IMR-90 (cell line): Measurements from ENCODE around the gene NFIA. TPM values are rescaled to one million over a fixed set of nuclear protein-coding genes. Genes with fewer than 3 reads are reported as not detected.

Source experiments
- ATAC-seq: fragments of 200-7000 bp; cut with Tn5 transposase; 2 replicates; pipeline ENCODE4 v1.9.1; 2020; ENCODE audit warnings: low read depth, mild to moderate bottlenecking, moderate library complexity
- BruUV-seq: library from RNA; stranded (reverse); fragments of 400-500 nt; replicated peaks from 2 replicates; lab custom pipeline; 2021; lab: Mats Ljungman, UMichigan
- CTCF ChIA-PET: fragments of 300-600 bp; formaldehyde crosslinking; extraction: SDS; loops from one replicate; lab custom pipeline; 2021; ENCODE audit warnings: antibody characterized with exemption; lab: Yijun Ruan, JAX
- POLR2A ChIA-PET: fragments of 300-600 bp; sonication (Branson Sonifier 250); formaldehyde crosslinking; loops from one replicate; lab custom pipeline; 2022; ENCODE audit warnings: antibody characterized with exemption; ENCODE audit not compliant: unreplicated experiment; lab: Charles Lee
- DNase-seq: peaks from one replicate; pipeline ENCODE4 v3.0.0; 2013
- H2AFZ ChIP-seq: replicated peaks from 2 replicates; pipeline ENCODE3; 2013; ENCODE audit warnings: low read length, mild to moderate bottlenecking; ENCODE audit not compliant: poor library complexity
- H2AK5ac ChIP-seq: 2 replicates; pipeline ENCODE4 v1.6.1; 2013; ENCODE audit warnings: low read depth, low read length, inconsistent platforms
- H2AK9ac ChIP-seq: replicated peaks from 2 replicates; pipeline ENCODE3; 2013; ENCODE audit warnings: mild to moderate bottlenecking, low read depth, low read length, moderate library complexity; ENCODE audit not compliant: poor library complexity
- H2BK120ac ChIP-seq: 2 replicates; pipeline ENCODE4 v1.6.1; 2013; ENCODE audit warnings: low read depth, low read length, inconsistent platforms
- H2BK15ac ChIP-seq: 3 replicates; pipeline ENCODE4 v1.6.1; 2013; ENCODE audit warnings: low read depth, low read length, inconsistent platforms
- H2BK20ac ChIP-seq: 2 replicates; pipeline ENCODE4 v1.6.1; 2013; ENCODE audit warnings: low read depth, mild to moderate bottlenecking, inconsistent platforms, low read length, moderate library complexity
- H2BK5ac ChIP-seq: 2 replicates; pipeline ENCODE4 v1.6.1; 2013; ENCODE audit warnings: mild to moderate bottlenecking, low read depth, low read length, inconsistent platforms; ENCODE audit not compliant: poor library complexity, severe bottlenecking
- H3K14ac ChIP-seq: replicated peaks from 2 replicates; pipeline ENCODE4 v1.6.1; 2013; ENCODE audit warnings: low read depth, low read length, inconsistent platforms
- H3K18ac ChIP-seq: 2 replicates; pipeline ENCODE4 v1.6.1; 2013; ENCODE audit warnings: low read depth, low read length, control low read depth
- H3K23ac ChIP-seq: 2 replicates; pipeline ENCODE4 v1.6.1; 2013; ENCODE audit warnings: low read depth, low read length, inconsistent platforms
- H3K27ac ChIP-seq: 2 replicates; pipeline ENCODE4 v1.5.1; 2013; ENCODE audit warnings: mild to moderate bottlenecking, control low read depth, low read length; ENCODE audit not compliant: insufficient read depth
- H3K27me3 ChIP-seq: 2 replicates; pipeline ENCODE4 v1.6.1; 2013; ENCODE audit warnings: low read length; ENCODE audit not compliant: control insufficient read depth, insufficient read depth
- H3K36me3 ChIP-seq: 2 replicates; pipeline ENCODE4 v1.6.1; 2013; ENCODE audit warnings: low read length, mixed read lengths; ENCODE audit not compliant: control insufficient read depth, insufficient read depth
- H3K4ac ChIP-seq: 2 replicates; pipeline ENCODE4 v1.6.1; 2013; ENCODE audit warnings: low read depth, low read length, inconsistent platforms
- H3K4me1 ChIP-seq: 2 replicates; pipeline ENCODE4 v1.6.1; 2013; ENCODE audit warnings: low read length, mixed read lengths; ENCODE audit not compliant: control insufficient read depth, insufficient read depth
- H3K4me2 ChIP-seq: 2 replicates; pipeline ENCODE4 v1.6.1; 2013; ENCODE audit warnings: low read depth, mild to moderate bottlenecking, control low read depth, low read length, moderate library complexity
- H3K4me3 ChIP-seq: 2 replicates; pipeline ENCODE4 v1.5.1; 2013; ENCODE audit warnings: low read depth, mild to moderate bottlenecking, control low read depth, low read length, moderate library complexity; ENCODE audit not compliant: insufficient read depth
- H3K56ac ChIP-seq: 2 replicates; pipeline ENCODE4 v1.6.1; 2013; ENCODE audit warnings: low read length, inconsistent platforms; ENCODE audit not compliant: insufficient read depth; ENCODE audit errors: extremely low read depth
- H3K79me1 ChIP-seq, 2 experiments: 2 replicates each; pipeline ENCODE4 v1.6.1; 2013; ENCODE audit warnings: low read length in 2 of 2, inconsistent platforms in 1 of 2, low read depth in 1 of 2
- H3K9ac ChIP-seq: 2 replicates; pipeline ENCODE4 v1.6.1; 2013; ENCODE audit warnings: low read depth, low read length, control low read depth
- H3K9me1 ChIP-seq: 2 replicates; pipeline ENCODE4 v1.6.1; 2013; ENCODE audit warnings: low read length, inconsistent platforms; ENCODE audit not compliant: insufficient read depth
- H3K9me3 ChIP-seq: 2 replicates; pipeline ENCODE4 v1.6.1; 2013; ENCODE audit warnings: low read length; ENCODE audit not compliant: control insufficient read depth, insufficient read depth
- H4K20me1 ChIP-seq: 2 replicates; pipeline ENCODE4 v1.6.1; 2013; ENCODE audit warnings: low read length, inconsistent platforms; ENCODE audit not compliant: insufficient read depth
- H4K5ac ChIP-seq: 2 replicates; pipeline ENCODE4 v1.6.1; 2013; ENCODE audit warnings: mild to moderate bottlenecking, low read depth, low read length, control low read depth
- H4K8ac ChIP-seq, 2 experiments: 2 replicates each; pipeline ENCODE4 v1.6.1; 2013; ENCODE audit warnings: low read depth in 2 of 2, low read length in 2 of 2, control low read depth in 1 of 2, inconsistent platforms in 1 of 2
- H4K91ac ChIP-seq: 2 replicates; pipeline ENCODE4 v1.6.1; 2013; ENCODE audit warnings: low read depth, low read length, inconsistent platforms; ENCODE audit not compliant: insufficient read depth
- BHLHE40 ChIP-seq: fragments of 150-350 bp; IDR thresholded peaks from 2 replicates; pipeline ENCODE4 v1.6.1; 2016; ENCODE audit warnings: mild to moderate bottlenecking, low read depth, low read length
- CEBPB ChIP-seq: IDR thresholded peaks from 2 replicates; pipeline ENCODE4 v1.6.1; 2012; ENCODE audit warnings: low read depth, low read length, improper control_type of control experiment
- CHD1 ChIP-seq: IDR thresholded peaks from 2 replicates; pipeline ENCODE4 v1.6.1; 2012; ENCODE audit warnings: low read depth, low read length, improper control_type of control experiment
- FOS ChIP-seq: fragments of 150-350 bp; IDR thresholded peaks from 2 replicates; pipeline ENCODE4 v1.6.1; 2016; ENCODE audit warnings: low read depth, low read length
- MAFK ChIP-seq: IDR thresholded peaks from 2 replicates; pipeline ENCODE4 v1.6.1; 2012; ENCODE audit warnings: low read depth, low read length, improper control_type of control experiment
- MAZ ChIP-seq: IDR thresholded peaks from 2 replicates; pipeline ENCODE4 v1.6.1; 2012; ENCODE audit warnings: low read depth, mild to moderate bottlenecking, low read length, improper control_type of control experiment, moderate library complexity, borderline replicate concordance
- MXI1 ChIP-seq: IDR thresholded peaks from 2 replicates; pipeline ENCODE4 v1.6.1; 2012; ENCODE audit warnings: low read depth, mild to moderate bottlenecking, low read length, moderate library complexity, borderline replicate concordance
- NFE2L2 ChIP-seq: fragments of 150-350 bp; IDR thresholded peaks from 2 replicates; pipeline ENCODE4 v1.6.1; 2016; ENCODE audit warnings: low read depth, mild to moderate bottlenecking, low read length
- POLR2A ChIP-seq: IDR thresholded peaks from 2 replicates; pipeline ENCODE4 v1.6.1; 2012; ENCODE audit warnings: mild to moderate bottlenecking, low read depth, low read length
- RAD21 ChIP-seq: IDR thresholded peaks from 2 replicates; pipeline ENCODE4 v1.6.1; 2012; ENCODE audit warnings: low read length, improper control_type of control experiment
- RCOR1 ChIP-seq: IDR thresholded peaks from 2 replicates; pipeline ENCODE4 v1.6.1; 2012; ENCODE audit warnings: mild to moderate bottlenecking, low read length, improper control_type of control experiment; ENCODE audit not compliant: insufficient replicate concordance
- RFX5 ChIP-seq: IDR thresholded peaks from 2 replicates; pipeline ENCODE4 v1.8.0; 2012; ENCODE audit warnings: low read depth, mild to moderate bottlenecking, low read length, moderate library complexity
- SMC3 ChIP-seq: fragments of 150-350 bp; IDR thresholded peaks from 2 replicates; pipeline ENCODE4 v1.6.1; 2016; ENCODE audit warnings: low read depth, mild to moderate bottlenecking, antibody characterized with exemption, low read length, moderate library complexity
- WGBS, 2 experiments: methylation state at CpG; one replicate each; pipeline versions ENCODE4 v1.1.5 to v1.1.7; 2013; ENCODE audit warnings: missing lambda C conversion rate in 2 of 2; ENCODE audit not compliant: insufficient read length in 1 of 2; ENCODE audit errors: extremely low coverage in 2 of 2; 5-methylcytosine and 5-hydroxymethylcytosine counted together
- dilution Hi-C: fragments of 300-500 bp; cut with HindIII; formaldehyde crosslinking; loops from one replicate; pipeline ENCODE4 v1.14.3; 2018; ENCODE audit warnings: low sequenced_read_pairs; ENCODE audit not compliant: unreplicated experiment
- in situ Hi-C: fragments of 300-500 bp; cut with MboI; formaldehyde crosslinking; loops from 3 replicates; pipeline ENCODE4 v1.14.3; 2019; ENCODE audit warnings: low sequenced_read_pairs, inconsistent platforms, mixed read lengths
- intact Hi-C: fragments of 100-400 bp; cut with micrococcal nuclease; formaldehyde crosslinking; loops from 2 replicates; pipeline ENCODE4 v1.10.0; 2022
- polyA plus RNA-seq, 3 experiments: library from polyadenylated mRNA; depleted of rRNA; stranded (reverse); fragments of >200 nt; gene quantifications; 2 replicates each; pipeline ENCODE4 v1.2.3, GENCODE V29; 2012; ENCODE audit warnings: low replicate concordance in 1 of 3
- total RNA-seq: library from RNA; depleted of rRNA; stranded (reverse); fragments of >200 nt; gene quantifications from 2 replicates; pipeline ENCODE4 v1.2.3, GENCODE V29; 2012
- TF ChIP-seq, protein P1 (sequence below): fragments of 150-350 bp; IDR thresholded peaks from 2 replicates; pipeline ENCODE4 v1.6.1; 2016; ENCODE audit warnings: low read depth, mild to moderate bottlenecking, low read length, moderate library complexity, borderline replicate concordance
- TF ChIP-seq, protein P2 (sequence below): fragments of 150-350 bp; IDR thresholded peaks from 2 replicates; pipeline ENCODE4 v1.6.1; 2017; ENCODE audit warnings: mild to moderate bottlenecking, antibody characterized with exemption, low read length, low read depth
- TF ChIP-seq, protein P3 (sequence below): conservative IDR thresholded peaks from 2 replicates; pipeline ENCODE4 v1.5.1; 2012; ENCODE audit warnings: mild to moderate bottlenecking, low read depth, low read length, improper control_type of control experiment

Gene NFIA
- total and polyA plus RNA-seq, 2 of the 4 experiments (the other 2 are of a cell fraction), result 1.6 to 2.2 TPM

DNA sequence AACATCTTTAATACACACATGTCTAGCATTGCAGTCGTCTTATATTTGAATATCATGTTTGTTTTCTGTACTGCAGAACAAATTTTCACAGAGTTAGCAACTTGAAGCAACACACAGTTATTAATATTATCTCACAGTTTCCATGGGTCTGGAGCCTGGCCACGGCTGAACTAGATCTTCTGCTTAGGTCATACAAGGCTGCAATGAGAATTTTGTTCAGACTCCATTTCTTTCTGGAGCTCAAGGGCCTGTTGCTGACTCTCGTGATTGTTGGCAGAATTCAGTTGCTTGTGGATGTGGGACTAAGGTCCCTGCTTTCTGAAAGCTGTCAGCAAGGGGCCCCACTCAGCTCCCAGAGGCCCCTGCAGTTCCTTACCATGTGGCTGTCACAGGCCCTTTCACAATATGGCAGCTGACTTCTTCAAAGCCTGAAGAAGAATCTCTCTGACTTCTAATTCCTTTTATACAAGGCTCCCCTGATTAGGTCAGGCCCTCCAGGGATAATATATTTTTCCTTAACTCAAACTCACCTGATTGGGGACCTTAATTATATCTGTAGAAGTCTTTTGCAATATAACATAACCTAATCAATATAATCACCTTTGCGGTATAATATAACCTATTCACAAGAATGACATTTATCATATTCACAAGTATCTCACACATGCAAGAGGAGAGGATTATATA is 296.3 kb downstream of the NFIA start:
- H3K4me2 ChIP-seq, result no peak overlapping the region
- H2AK5ac ChIP-seq, result no peak overlapping the region
- H4K20me1 ChIP-seq, result no peaks in the 10 kb centered on the region
- intact Hi-C loops, result no loop called here
- H3K9me1 ChIP-seq, result no peaks in the 10 kb centered on the region
- H3K9ac ChIP-seq, result no peak overlapping the region
- H3K4me1 ChIP-seq, result no peaks in the 10 kb centered on the region
- H4K5ac ChIP-seq, result no peak overlapping the region
- in situ Hi-C loops, result no loop called here
- no peaks in the 10 kb centered on the region; the same call in 1 of the 2 replicates for H3K27me3 ChIP-seq
- H4K91ac ChIP-seq, result no peak overlapping the region
- no TSS peak for BruUV-seq
- no CpG with 5 or more reads among the region's 4 CpGs for WGBS, 2 experiments
- H2BK15ac ChIP-seq, result no peak overlapping the region
- no peak overlapping the region for H2BK5ac ChIP-seq
- POLR2A ChIA-PET, result no interaction called here
- no peak overlapping the region for H2AFZ ChIP-seq
- H3K9me3 ChIP-seq, result no peaks in the 10 kb centered on the region
- no peak overlapping the region for H3K4me3 ChIP-seq
- no peak overlapping the region for H2BK120ac ChIP-seq
- dilution Hi-C loops, result no loop called here
- H3K23ac ChIP-seq, result no peak overlapping the region
- H2BK20ac ChIP-seq, result no peak overlapping the region
- H3K79me1 ChIP-seq, result no peaks in the 10 kb centered on the region
- no peak overlapping the region for H2AK9ac ChIP-seq
- no peak overlapping the region for H3K14ac ChIP-seq
- no peak for ATAC-seq
- no peak for TF ChIP-seq CHD1
- no peak for TF ChIP-seq BHLHE40
- TF ChIP-seq, protein P1, sequence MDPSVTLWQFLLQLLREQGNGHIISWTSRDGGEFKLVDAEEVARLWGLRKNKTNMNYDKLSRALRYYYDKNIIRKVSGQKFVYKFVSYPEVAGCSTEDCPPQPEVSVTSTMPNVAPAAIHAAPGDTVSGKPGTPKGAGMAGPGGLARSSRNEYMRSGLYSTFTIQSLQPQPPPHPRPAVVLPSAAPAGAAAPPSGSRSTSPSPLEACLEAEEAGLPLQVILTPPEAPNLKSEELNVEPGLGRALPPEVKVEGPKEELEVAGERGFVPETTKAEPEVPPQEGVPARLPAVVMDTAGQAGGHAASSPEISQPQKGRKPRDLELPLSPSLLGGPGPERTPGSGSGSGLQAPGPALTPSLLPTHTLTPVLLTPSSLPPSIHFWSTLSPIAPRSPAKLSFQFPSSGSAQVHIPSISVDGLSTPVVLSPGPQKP, result no peak
- TF ChIP-seq NFE2L2, result no peak
- TF ChIP-seq, protein P2, sequence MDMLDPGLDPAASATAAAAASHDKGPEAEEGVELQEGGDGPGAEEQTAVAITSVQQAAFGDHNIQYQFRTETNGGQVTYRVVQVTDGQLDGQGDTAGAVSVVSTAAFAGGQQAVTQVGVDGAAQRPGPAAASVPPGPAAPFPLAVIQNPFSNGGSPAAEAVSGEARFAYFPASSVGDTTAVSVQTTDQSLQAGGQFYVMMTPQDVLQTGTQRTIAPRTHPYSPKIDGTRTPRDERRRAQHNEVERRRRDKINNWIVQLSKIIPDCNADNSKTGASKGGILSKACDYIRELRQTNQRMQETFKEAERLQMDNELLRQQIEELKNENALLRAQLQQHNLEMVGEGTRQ, result no peak
- TF ChIP-seq MXI1, result no peak
- no peak for TF ChIP-seq CEBPB
- TF ChIP-seq FOS, result no peak
- TF ChIP-seq, protein P3, sequence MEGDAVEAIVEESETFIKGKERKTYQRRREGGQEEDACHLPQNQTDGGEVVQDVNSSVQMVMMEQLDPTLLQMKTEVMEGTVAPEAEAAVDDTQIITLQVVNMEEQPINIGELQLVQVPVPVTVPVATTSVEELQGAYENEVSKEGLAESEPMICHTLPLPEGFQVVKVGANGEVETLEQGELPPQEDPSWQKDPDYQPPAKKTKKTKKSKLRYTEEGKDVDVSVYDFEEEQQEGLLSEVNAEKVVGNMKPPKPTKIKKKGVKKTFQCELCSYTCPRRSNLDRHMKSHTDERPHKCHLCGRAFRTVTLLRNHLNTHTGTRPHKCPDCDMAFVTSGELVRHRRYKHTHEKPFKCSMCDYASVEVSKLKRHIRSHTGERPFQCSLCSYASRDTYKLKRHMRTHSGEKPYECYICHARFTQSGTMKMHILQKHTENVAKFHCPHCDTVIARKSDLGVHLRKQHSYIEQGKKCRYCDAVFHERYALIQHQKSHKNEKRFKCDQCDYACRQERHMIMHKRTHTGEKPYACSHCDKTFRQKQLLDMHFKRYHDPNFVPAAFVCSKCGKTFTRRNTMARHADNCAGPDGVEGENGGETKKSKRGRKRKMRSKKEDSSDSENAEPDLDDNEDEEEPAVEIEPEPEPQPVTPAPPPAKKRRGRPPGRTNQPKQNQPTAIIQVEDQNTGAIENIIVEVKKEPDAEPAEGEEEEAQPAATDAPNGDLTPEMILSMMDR, result no peak
- no peak for TF ChIP-seq POLR2A
- no peak for TF ChIP-seq MAZ
- TF ChIP-seq MAFK, result no peak
- no peak for TF ChIP-seq RCOR1
- no peak for TF ChIP-seq RAD21
- no peak for TF ChIP-seq SMC3
- no peak for TF ChIP-seq RFX5
- CTCF ChIA-PET, result interaction anchor here (0.6 kb wide), 1 partner anchor 131 kb away, joined by 3 read pairs; no protein-coding TSS in a partner anchor
- H3K4ac ChIP-seq, result no peak overlapping the region
- no peak overlapping the region for H4K8ac ChIP-seq
- H3K27ac ChIP-seq, result no peak overlapping the region
- no peaks in the 10 kb centered on the region for H3K36me3 ChIP-seq
- no peak for DNase-seq
- no peak overlapping the region for H3K18ac ChIP-seq
- H3K56ac ChIP-seq, result no peak overlapping the region
